Measurements from ENCODE around the gene LSS.

DNA sequence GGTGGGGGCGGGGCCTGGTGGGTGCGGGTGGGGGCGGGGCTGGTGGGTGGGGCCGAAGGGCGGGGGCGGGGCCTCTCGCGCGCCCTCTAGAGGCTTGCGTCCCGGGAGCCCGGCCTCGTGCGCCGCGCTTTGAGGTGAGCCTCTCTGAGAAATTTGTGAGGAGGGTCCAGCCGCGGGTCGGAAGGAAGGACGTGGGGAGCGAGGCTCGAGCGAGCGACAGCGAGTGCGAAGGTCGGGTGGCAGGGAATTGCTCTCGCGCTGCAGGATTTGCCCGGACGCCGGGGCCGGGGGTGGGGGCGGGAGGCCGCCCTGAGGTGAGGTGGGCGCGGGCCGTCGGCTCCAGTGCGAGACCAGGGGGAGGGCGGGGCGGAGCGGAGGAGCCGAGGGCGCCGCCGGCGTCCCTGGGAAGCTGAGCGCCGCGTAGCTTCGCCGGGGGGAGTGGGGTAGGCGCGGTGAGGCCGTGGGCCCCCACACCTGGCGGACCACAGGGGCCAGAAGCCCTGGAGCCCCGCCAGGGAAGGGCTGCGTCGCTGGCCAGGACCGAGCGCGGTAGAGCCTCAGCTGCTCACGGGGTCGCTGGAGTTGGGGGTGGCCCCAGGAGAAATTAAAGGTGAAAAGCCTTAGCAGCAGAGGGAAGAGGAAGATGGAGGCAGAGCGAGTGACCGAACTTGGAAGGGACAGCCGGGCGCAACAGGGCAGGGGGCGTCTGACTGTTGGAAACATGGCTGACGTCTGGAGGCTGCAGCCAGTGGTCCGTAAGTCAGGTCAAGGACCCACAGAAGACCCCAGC is 754 bp upstream of the LSS start:
- no peak for TF ChIP-seq POLR2AphosphoS5 (IDR thresholded peaks at IDR 0.05; ENCODE audit: insufficient read depth in 1 of 2, low read depth in 1 of 2)
- TF ChIP-seq, protein P1, sequence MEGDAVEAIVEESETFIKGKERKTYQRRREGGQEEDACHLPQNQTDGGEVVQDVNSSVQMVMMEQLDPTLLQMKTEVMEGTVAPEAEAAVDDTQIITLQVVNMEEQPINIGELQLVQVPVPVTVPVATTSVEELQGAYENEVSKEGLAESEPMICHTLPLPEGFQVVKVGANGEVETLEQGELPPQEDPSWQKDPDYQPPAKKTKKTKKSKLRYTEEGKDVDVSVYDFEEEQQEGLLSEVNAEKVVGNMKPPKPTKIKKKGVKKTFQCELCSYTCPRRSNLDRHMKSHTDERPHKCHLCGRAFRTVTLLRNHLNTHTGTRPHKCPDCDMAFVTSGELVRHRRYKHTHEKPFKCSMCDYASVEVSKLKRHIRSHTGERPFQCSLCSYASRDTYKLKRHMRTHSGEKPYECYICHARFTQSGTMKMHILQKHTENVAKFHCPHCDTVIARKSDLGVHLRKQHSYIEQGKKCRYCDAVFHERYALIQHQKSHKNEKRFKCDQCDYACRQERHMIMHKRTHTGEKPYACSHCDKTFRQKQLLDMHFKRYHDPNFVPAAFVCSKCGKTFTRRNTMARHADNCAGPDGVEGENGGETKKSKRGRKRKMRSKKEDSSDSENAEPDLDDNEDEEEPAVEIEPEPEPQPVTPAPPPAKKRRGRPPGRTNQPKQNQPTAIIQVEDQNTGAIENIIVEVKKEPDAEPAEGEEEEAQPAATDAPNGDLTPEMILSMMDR (IDR thresholded peaks at IDR 0.05), result peak in 2 of 3 experiments; percentile 34 to 74
- no peak for TF ChIP-seq POLR2A (IDR thresholded peaks at IDR 0.05)

Measured in vagina (tissue), 2 donors.